ENCODE measurements around the gene CPM. TPM values are rescaled to one million over a fixed set of nuclear protein-coding genes. Genes with fewer than 3 reads are reported as not detected.
A peak's percentile ranks its signal among the peaks of the same experiment; 100 is the strongest.

Gene CPM
- polyA plus RNA-seq, 12 donors: 3.0 to 48.1 (median 4.7) TPM; not detected in 1

GRCh38 chr12:68958322-68958721 is 25.4 kb upstream of the CPM start:
- DNase-seq: no peak

GRCh38 chr12:68957273-68957672 is 24.3 kb upstream of the CPM start:
- DNase-seq: no peak

- DNase-seq: no peak
Measured at GRCh38 chr12:68956466-68956865, 23.5 kb upstream of the CPM start.

- DNase-seq: no peak
Measured at GRCh38 chr12:68954811-68955210, 21.8 kb upstream of the CPM start.

GRCh38 chr12:68953536-68953935 is 20.6 kb upstream of the CPM start:
- no peak for DNase-seq

GRCh38 chr12:68951652-68952051 is 18.7 kb upstream of the CPM start:
- DNase-seq: no peak

- no peak for DNase-seq
Measured at GRCh38 chr12:68950511-68950910, 17.5 kb upstream of the CPM start.

- no peak for DNase-seq
Measured at GRCh38 chr12:68945255-68945654, 12.3 kb upstream of the CPM start.

GRCh38 chr12:68944296-68945076 is 11.5 kb upstream of the CPM start:
- DNase-seq: no peak

GRCh38 chr12:68943848-68944247 is 10.9 kb upstream of the CPM start:
- DNase-seq: no peak

GRCh38 chr12:68940731-68941130 is 7.8 kb upstream of the CPM start:
- DNase-seq: no peak

GRCh38 chr12:68939505-68939904 is 6.5 kb upstream of the CPM start:
- DNase-seq: no peak

- no peak for DNase-seq
Measured at GRCh38 chr12:68934392-68934791, 1.4 kb upstream of the CPM start.

GRCh38 chr12:68932128-68932960 is 627 bp downstream of the CPM start:
- DNase-seq: peak; percentile 14

GRCh38 chr12:68930178-68930577 is 2.8 kb downstream of the CPM start:
- no peak for DNase-seq

- no peak for DNase-seq
Measured at GRCh38 chr12:68924546-68924945, 8.4 kb downstream of the CPM start.

GRCh38 chr12:68919581-68920239 is 13.3 kb downstream of the CPM start:
- DNase-seq: no peak

- DNase-seq: no peak
Measured at GRCh38 chr12:68918960-68919359, 14.0 kb downstream of the CPM start.

- DNase-seq: peak; percentile 12
Measured at GRCh38 chr12:68915055-68915454, 17.9 kb downstream of the CPM start.

- no peak for DNase-seq
Measured at GRCh38 chr12:68913682-68914081, 19.3 kb downstream of the CPM start.

GRCh38 chr12:68912916-68913315 is 20.1 kb downstream of the CPM start:
- DNase-seq: no peak

- DNase-seq: no peak
Measured at GRCh38 chr12:68911197-68911718, 21.7 kb downstream of the CPM start.

Measured in muscle of arm (tissue), 12 donors.